Raji (cell line): Measurements from ENCODE around the gene ABO.

ENCODE experiments used
- POLR2A ChIP-seq: IDR thresholded peaks from 2 replicates; pipeline ENCODE4 v1.6.1; 2011; ENCODE audit warnings: low read depth, low read length, control low read depth; ENCODE audit not compliant: insufficient read depth

Gene ABO

GRCh38 chr9:133238851-133239532 lies 36.0 kb downstream of the ABO start:
- no peak for TF ChIP-seq POLR2A

- TF ChIP-seq POLR2A: no peak
Observed at GRCh38 chr9:133238272-133238850, 36.6 kb downstream of the ABO start.

- no peak for TF ChIP-seq POLR2A
Observed at GRCh38 chr9:133237035-133237731, 37.8 kb downstream of the ABO start.

GRCh38 chr9:133235549-133236222 lies 39.3 kb downstream of the ABO start:
- TF ChIP-seq POLR2A: no peak

GRCh38 chr9:133234577-133235322 lies 40.3 kb downstream of the ABO start:
- TF ChIP-seq POLR2A: no peak

GRCh38 chr9:133233681-133234432 lies 41.1 kb downstream of the ABO start:
- no peak for TF ChIP-seq POLR2A

- TF ChIP-seq POLR2A: no peak
Observed at GRCh38 chr9:133230093-133230492, 44.9 kb downstream of the ABO start.

GRCh38 chr9:133227242-133227860 lies 47.6 kb downstream of the ABO start:
- TF ChIP-seq POLR2A: no peak

GRCh38 chr9:133226219-133227171 lies 48.5 kb downstream of the ABO start:
- TF ChIP-seq POLR2A: no peak

- TF ChIP-seq POLR2A: no peak
Observed at GRCh38 chr9:133225171-133226011, 49.6 kb downstream of the ABO start.

- no peak for TF ChIP-seq POLR2A
Observed at GRCh38 chr9:133224762-133225161, 50.2 kb downstream of the ABO start.
